Spleen (tissue), 11 donors: ENCODE measurements around the gene CXXC1. TPM values are rescaled to one million over a fixed set of nuclear protein-coding genes. Genes with fewer than 3 reads are reported as not detected.
A peak's percentile ranks its signal among the peaks of the same experiment; 100 is the strongest.

Experiments
- DNase-seq: peaks from one replicate; pipeline ENCODE4 v3.0.0-alpha.2; 2020
- H3K27ac ChIP-seq, 8 donors: fragments of 200-600 bp; sonication (generic) in 7 of 8; 1 replicate in 4 of 8; 2 replicates in 4 of 8; pipeline versions ENCODE4 v1.5.0 to v1.8.0; 2016 to 2021; ENCODE audit warnings: inconsistent platforms in 4 of 8, mild to moderate bottlenecking in 4 of 8, moderate library complexity in 1 of 8
- H3K27me3 ChIP-seq, 7 donors: fragments of 200-600 bp; sonication (generic) in 6 of 7; replicated peaks in 1 of 7; 1 replicate in 4 of 7; 2 replicates in 3 of 7; pipeline versions ENCODE4 v1.5.0 to v1.8.0; 2016 to 2021; ENCODE audit warnings: inconsistent platforms in 3 of 7, mild to moderate bottlenecking in 1 of 7
- H3K36me3 ChIP-seq, 6 donors: fragments of 200-600 bp; sonication (generic) in 5 of 6; 1 replicate in 4 of 6; 2 replicates in 2 of 6; pipeline versions ENCODE4 v1.5.0 to v1.8.0; 2016 to 2021; ENCODE audit warnings: inconsistent platforms in 2 of 6
- H3K4me1 ChIP-seq, 6 donors: fragments of 200-600 bp; sonication (generic) in 5 of 6; 1 replicate in 3 of 6; 2 replicates in 3 of 6; pipeline versions ENCODE4 v1.5.0 to v1.8.0; 2016 to 2021; ENCODE audit warnings: inconsistent platforms in 3 of 6
- H3K4me3 ChIP-seq, 8 donors: fragments of 200-600 bp; sonication (generic) in 7 of 8; 1 replicate in 4 of 8; 2 replicates in 4 of 8; pipeline versions ENCODE4 v1.5.0 to v1.8.0; 2016 to 2021; ENCODE audit warnings: inconsistent platforms in 4 of 8, mild to moderate bottlenecking in 4 of 8, moderate library complexity in 2 of 8
- H3K9me3 ChIP-seq, 8 donors: fragments of 200-600 bp; sonication (generic) in 7 of 8; 1 replicate in 4 of 8; 2 replicates in 4 of 8; pipeline versions ENCODE4 v1.5.0 to v1.8.0; 2016 to 2021; ENCODE audit warnings: inconsistent platforms in 4 of 8
- CTCF ChIP-seq, 11 experiments: fragments of 200-600 bp in 7 of 11; fragments of 450-650 bp in 4 of 11; sonication (generic) in 4 of 11; IDR thresholded peaks in 8 of 11; conservative IDR thresholded peaks in 3 of 11; 1 replicate in 7 of 11; 2 replicates in 4 of 11; pipeline versions ENCODE4 v1.4.0 to v1.8.0; 2016 to 2021; ENCODE audit warnings: antibody characterized with exemption in 11 of 11, inconsistent platforms in 4 of 11, mild to moderate bottlenecking in 1 of 11
- POLR2A ChIP-seq, 3 donors: fragments of 450-650 bp; IDR thresholded peaks; one replicate each; pipeline ENCODE4 v1.5.1; 2017; ENCODE audit warnings: antibody characterized with exemption in 3 of 3, mild to moderate bottlenecking in 1 of 3
- POLR2AphosphoS5 ChIP-seq, 3 donors: sonication (generic); formaldehyde crosslinking; IDR thresholded peaks; one replicate each; pipeline ENCODE4 v1.5.1; 2017; ENCODE audit warnings: antibody characterized with exemption in 3 of 3
- WGBS, 5 donors: extraction: QIAGEN DNeasy Blood & Tissue Kit in 3 of 5; methylation state at CpG; one replicate each; pipeline versions ENCODE4 v1.1.5 to v1.1.7; 2013 to 2018; 5-methylcytosine and 5-hydroxymethylcytosine counted together
- intact Hi-C: fragments of 100-400 bp; cut with DNase I; formaldehyde crosslinking; loops from one replicate; pipeline ENCODE4 v1.15.0; 2023; ENCODE audit warnings: low total_unique reads
- polyA plus RNA-seq, 3 donors: library from polyadenylated mRNA; stranded (reverse); fragments of 200-250 nt; gene quantifications; one replicate each; pipeline ENCODE4 v1.2.1, GENCODE V29; 2013
- total RNA-seq, 7 donors: library from RNA; depleted of rRNA in 3 of 7; stranded (reverse); fragments of >200 nt in 3 of 7; fragmentation: NEBNext Ultra II Directional in 4 of 7; extraction: Animal tissue kit (Norgen Biotek cat#: 25700) in 4 of 7; gene quantifications; one replicate each; pipeline versions ENCODE4 v1.1.0 to v1.2.1, GENCODE V29; 2016 to 2021
- donor health status: healthy with polysubstance abuse.
- donor health status: DM: no; HTN: no; CAD: no; lungs with moderate emphysema.
- donor health status: DM: no; HTN: no; CAD: no.
- donor health status: Bipolar disorder and iron deficiency.
- donor health status: healthy.
- donor health status: DM: no; HTN: no; CAD: no.
- donor health status: DM: yes; HTN: yes; CAD: no.

The CXXC1 gene
- total and polyA plus RNA-seq, 10 donors: 53.6 to 129 (median 102) TPM

- H3K4me1 ChIP-seq: peaks cover 36 to 81% (median 51%) of the 10 kb centered on the region in 6 donors
- DNase-seq: peak; percentile 88
- 93 to 96% (median 95%) methylated on average over 41 to 42 of the region's 42 CpGs for WGBS, 5 donors
- peak overlapping the region in 4 of 8 donors; percentile 77 to 90 (median 88) for H3K4me3 ChIP-seq
- intact Hi-C loops: loop anchor here (10.0 kb wide), 1 partner anchor 92 kb away; the partner anchor contains the start of gene SKA1
- no peak for TF ChIP-seq CTCF (IDR thresholded peaks at IDR 0.05 in 8 of 11, conservative IDR thresholded peaks at IDR 0.05 in 3 of 11)
- TF ChIP-seq POLR2AphosphoS5 (IDR thresholded peaks at IDR 0.05): peak in 1 of 3 donors; percentile 23
- no peak for TF ChIP-seq POLR2A (IDR thresholded peaks at IDR 0.05)
- peak overlapping the region in 3 of 8 donors; percentile 95 to 97 (median 97) for H3K27ac ChIP-seq
- H3K27me3 ChIP-seq: no peaks in the 10 kb centered on the region
- no peaks in the 10 kb centered on the region for H3K9me3 ChIP-seq
- peaks cover 0 to 66% (median 43%) of the 10 kb centered on the region in 6 donors for H3K36me3 ChIP-seq
These were observed 4.8 kb downstream of the CXXC1 start for GRCh38 chr18:50282521-50283335.

GRCh38 chr18:50281972-50282520, 5.4 kb downstream of the CXXC1 start:
- Histone ChIP-seq H3K4me1 (peaks cover 36 to 83% (median 51%) of the 10 kb centered on the region in 6 donors), H3K27me3 (no peaks in the 10 kb centered on the region), H3K4me3 (peak overlapping the region; percentile 71 to 92 (median 88)), H3K27ac (peak overlapping the region; percentile 87 to 97 (median 95)), H3K9me3 (no peaks in the 10 kb centered on the region), H3K36me3 (peaks cover 0 to 73% (median 46%) of the 10 kb centered on the region in 6 donors)
- DNase-seq: no peak
- TF ChIP-seq POLR2AphosphoS5 (IDR thresholded peaks at IDR 0.05) (no peak), POLR2A (IDR thresholded peaks at IDR 0.05) (no peak), CTCF (IDR thresholded peaks at IDR 0.05 in 8 of 11, conservative IDR thresholded peaks at IDR 0.05 in 3 of 11) (no peak)
- 33 to 46% (median 41%) methylated on average over 18 to 35 of the region's 35 CpGs for WGBS, 5 donors
- intact Hi-C loops: loop anchor here (10.0 kb wide), 1 partner anchor 93 kb away; the partner anchor contains the start of gene SKA1

- WGBS, 5 donors: 0% methylated on average over 24 to 63 of the region's 63 CpGs
- Histone ChIP-seq H3K27ac (peak within 1 kb of the TSS; percentile 87 to 97 (median 95)), H3K36me3 (peaks cover 5 to 79% (median 52%) of the 10 kb centered on the region in 6 donors), H3K9me3 (no peaks in the 10 kb centered on the region), H3K27me3 (no peaks in the 10 kb centered on the region), H3K4me3 (peak within 1 kb of the TSS; percentile 71 to 92 (median 88)), H3K4me1 (peaks cover 33 to 77% (median 45%) of the 10 kb centered on the region in 6 donors)
- peak in 10 of 11 experiments; percentile 30 to 70 (median 60) for TF ChIP-seq CTCF (IDR thresholded peaks at IDR 0.05 in 8 of 11, conservative IDR thresholded peaks at IDR 0.05 in 3 of 11)
- peak in 2 of 3 donors; percentile 41 to 88 for TF ChIP-seq POLR2A (IDR thresholded peaks at IDR 0.05)
- TF ChIP-seq POLR2AphosphoS5 (IDR thresholded peaks at IDR 0.05): peak; percentile 98 to 99 (median 98)
- DNase-seq: peak; percentile 100
- intact Hi-C loops: loop anchor here (10.0 kb wide), 1 partner anchor 93 kb away; the partner anchor contains the start of gene SKA1
These were observed 6.1 kb downstream of the CXXC1 start, which contains the start of gene MBD1 for GRCh38 chr18:50281295-50281971. MBD1 (minus strand) TSS chr18:50281523; CDS start chr18:50279992, 1,531 bp downstream.
